Neural progenitor cell (in vitro differentiated cells): ENCODE results near the gene NPC2.

Experiments
- CTCF ChIP-seq: fragments of 200-600 bp; sonication (generic); IDR thresholded peaks from 2 replicates; pipeline ENCODE4 v1.5.1; 2017; ENCODE audit warnings: antibody characterized with exemption, mild to moderate bottlenecking
- EZH2phosphoT487 ChIP-seq: fragments of 200-600 bp; sonication (generic); IDR thresholded peaks from 2 replicates; pipeline ENCODE4 v1.6.1; 2017; ENCODE audit warnings: antibody characterized with exemption

DNA sequence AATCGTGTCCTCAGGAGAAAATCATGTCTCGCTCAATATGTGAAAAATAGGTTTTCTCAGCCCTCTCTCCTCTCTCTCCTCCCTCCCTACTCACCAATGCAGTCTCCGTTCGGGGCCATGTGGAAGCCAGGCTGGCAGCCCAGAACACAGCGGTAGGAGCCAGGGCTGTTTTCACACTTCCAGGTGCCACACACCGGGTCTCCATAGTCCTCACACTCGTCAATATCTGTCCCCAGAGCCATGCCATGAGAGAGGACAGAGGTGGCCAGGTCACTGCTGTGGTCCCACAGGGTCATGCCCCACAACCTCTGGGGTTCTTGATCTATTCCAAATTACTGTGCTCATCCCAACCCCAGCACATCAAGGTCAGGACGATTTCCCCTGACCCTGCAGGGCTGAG, 14.0 kb upstream of the NPC2 start:
- no peak for TF ChIP-seq CTCF
- TF ChIP-seq EZH2phosphoT487: no peak
